Muscle of leg (tissue), 11 donors: ENCODE measurements around the gene ECM1. TPM values are rescaled to one million over a fixed set of nuclear protein-coding genes. Genes with fewer than 3 reads are reported as not detected.

Source experiments
- DNase-seq: peaks from one replicate; pipeline ENCODE4 v3.0.0; 2013
- H3K27ac ChIP-seq: one replicate; pipeline ENCODE4 v1.5.1; 2013; ENCODE audit warnings: mild to moderate bottlenecking, low read length, control low read depth
- H3K27me3 ChIP-seq: one replicate; pipeline ENCODE4 v1.6.1; 2013; ENCODE audit warnings: low read length; ENCODE audit not compliant: control insufficient read depth, insufficient read depth
- H3K36me3 ChIP-seq: one replicate; pipeline ENCODE4 v1.6.1; 2013; ENCODE audit warnings: low read length; ENCODE audit not compliant: control insufficient read depth, insufficient read depth
- H3K4me1 ChIP-seq: one replicate; pipeline ENCODE4 v1.6.1; 2013; ENCODE audit warnings: low read length; ENCODE audit not compliant: control insufficient read depth, insufficient read depth
- H3K4me3 ChIP-seq: one replicate; pipeline ENCODE4 v1.5.1; 2013; ENCODE audit warnings: low read length, control low read depth
- H3K9me3 ChIP-seq: replicated peaks from 2 replicates; pipeline ENCODE4 v1.6.1; 2013; ENCODE audit warnings: low read depth, low read length; ENCODE audit not compliant: control insufficient read depth
- WGBS: methylation state at CpG from one replicate; pipeline ENCODE4 v1.1.5; 2013; ENCODE audit warnings: missing lambda C conversion rate; ENCODE audit not compliant: insufficient coverage; 5-methylcytosine and 5-hydroxymethylcytosine counted together
- polyA plus RNA-seq, 8 donors: library from polyadenylated mRNA; unstranded; fragments of 120-200 nt; gene quantifications; one replicate each; pipeline versions ENCODE4 v1.2.1 to v1.2.3, GENCODE V29; 2013; ENCODE audit warnings: inconsistent platforms in 1 of 8, low replicate concordance in 1 of 8; ENCODE audit not compliant: insufficient read length in 8 of 8, insufficient read depth in 1 of 8
- total RNA-seq: library from RNA; stranded (reverse); fragments of 120-200 nt; gene quantifications from one replicate; pipeline ENCODE4 v1.2.4, GENCODE V29; 2013

Gene ECM1
- total and polyA plus RNA-seq, 9 donors, result 2.2 to 12.9 (median 3.8) TPM

GRCh38 chr1:150511551-150511950 is 3.6 kb downstream of the ECM1 start:
- WGBS, result 92% methylated on average over 12 of the region's 12 CpGs
- DNase-seq, result no peak
- H3K4me3 ChIP-seq, result no peak overlapping the region
- peaks cover 36% of the 10 kb centered on the region for H3K4me1 ChIP-seq
- H3K27ac ChIP-seq, result no peak overlapping the region
- peaks cover 24% of the 10 kb centered on the region for H3K36me3 ChIP-seq
- no peaks in the 10 kb centered on the region for H3K27me3 ChIP-seq
- H3K9me3 ChIP-seq, result no peaks in the 10 kb centered on the region

GRCh38 chr1:150511985-150512660 is 4.2 kb downstream of the ECM1 start:
- Histone ChIP-seq H3K27ac (no peak overlapping the region), H3K4me1 (peaks cover 36% of the 10 kb centered on the region), H3K36me3 (peaks cover 18% of the 10 kb centered on the region), H3K9me3 (no peaks in the 10 kb centered on the region), H3K27me3 (no peaks in the 10 kb centered on the region), H3K4me3 (no peak overlapping the region)
- DNase-seq, result no peak
- 90% methylated on average over 17 of the region's 17 CpGs for WGBS

- no peak overlapping the region for H3K27ac ChIP-seq
- no CpG with 5 or more reads among the region's 2 CpGs for WGBS
- DNase-seq, result no peak
These were observed 4.9 kb downstream of the ECM1 start for GRCh38 chr1:150512846-150513245.

DNA sequence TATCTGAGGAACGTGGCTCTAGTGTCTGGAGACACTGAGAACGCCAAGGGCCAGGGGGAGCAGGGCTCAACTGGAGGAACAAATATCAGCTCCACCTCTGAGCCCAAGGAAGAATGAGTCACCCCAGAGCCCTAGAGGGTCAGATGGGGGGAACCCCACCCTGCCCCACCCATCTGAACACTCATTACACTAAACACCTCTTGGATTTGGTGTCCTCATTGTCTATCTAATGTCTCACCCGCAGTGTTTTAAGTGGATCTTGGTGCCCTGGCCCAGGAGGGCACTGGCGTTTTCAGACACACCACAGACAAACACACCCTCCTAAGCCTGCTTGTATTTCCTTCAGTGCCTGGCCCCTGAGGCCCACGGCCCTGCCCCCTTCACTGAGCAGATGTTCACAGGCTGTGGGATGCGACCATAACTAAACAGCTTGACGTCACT is 5.5 kb downstream of the ECM1 start:
- no peaks in the 10 kb centered on the region for H3K27me3 ChIP-seq
- DNase-seq, result no peak
- H3K4me3 ChIP-seq, result no peak overlapping the region
- H3K4me1 ChIP-seq, result peaks cover 30% of the 10 kb centered on the region
- H3K36me3 ChIP-seq, result peaks cover 13% of the 10 kb centered on the region
- H3K27ac ChIP-seq, result no peak overlapping the region
- H3K9me3 ChIP-seq, result no peaks in the 10 kb centered on the region
- WGBS, result 53% methylated on average over 6 of the region's 7 CpGs

More at GRCh38 chr1:150512846-150513245, 4.9 kb downstream of the ECM1 start:
- H3K27me3 ChIP-seq, result no peaks in the 10 kb centered on the region
- H3K4me1 ChIP-seq, result peaks cover 35% of the 10 kb centered on the region
- no peak overlapping the region for H3K4me3 ChIP-seq
- H3K9me3 ChIP-seq, result no peaks in the 10 kb centered on the region
- peaks cover 18% of the 10 kb centered on the region for H3K36me3 ChIP-seq

- no peak for DNase-seq
- Histone ChIP-seq H3K9me3 (no peaks in the 10 kb centered on the region), H3K27me3 (no peaks in the 10 kb centered on the region), H3K27ac (no peak overlapping the region), H3K36me3 (peaks cover 11% of the 10 kb centered on the region), H3K4me1 (peaks cover 30% of the 10 kb centered on the region), H3K4me3 (no peak overlapping the region)
- 90% methylated on average over 9 of the region's 9 CpGs for WGBS
These were observed 6.4 kb downstream of the ECM1 start for GRCh38 chr1:150514260-150514659.

DNA sequence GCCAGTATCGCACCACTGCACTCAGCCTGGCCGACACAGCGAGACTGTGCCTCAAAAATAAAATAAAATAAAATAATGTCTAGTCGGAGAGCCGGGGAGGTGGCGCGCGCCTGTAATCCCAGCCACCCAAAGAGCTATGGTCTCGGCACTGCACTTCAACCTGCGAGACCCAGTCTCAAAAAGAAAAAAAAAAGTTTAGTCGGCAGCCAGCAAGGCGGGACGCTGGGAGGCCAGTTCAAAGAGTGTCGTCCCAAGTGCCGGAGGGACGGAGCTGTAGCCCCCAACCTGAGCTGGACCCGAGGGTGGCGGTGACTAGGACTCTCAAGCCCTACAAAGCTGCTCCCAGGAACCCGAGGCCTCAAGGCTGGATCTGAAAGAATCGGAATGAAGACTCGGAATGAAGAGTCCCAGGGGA is 7.0 kb downstream of the ECM1 start:
- H3K4me3 ChIP-seq, result peak overlapping the region; percentile 76
- H3K27me3 ChIP-seq, result no peaks in the 10 kb centered on the region
- H3K27ac ChIP-seq, result peak overlapping the region; percentile 93
- H3K9me3 ChIP-seq, result no peaks in the 10 kb centered on the region
- H3K4me1 ChIP-seq, result peaks cover 30% of the 10 kb centered on the region
- WGBS, result 15% methylated on average over 18 of the region's 21 CpGs
- no peak for DNase-seq
- H3K36me3 ChIP-seq, result peaks cover 11% of the 10 kb centered on the region

DNA sequence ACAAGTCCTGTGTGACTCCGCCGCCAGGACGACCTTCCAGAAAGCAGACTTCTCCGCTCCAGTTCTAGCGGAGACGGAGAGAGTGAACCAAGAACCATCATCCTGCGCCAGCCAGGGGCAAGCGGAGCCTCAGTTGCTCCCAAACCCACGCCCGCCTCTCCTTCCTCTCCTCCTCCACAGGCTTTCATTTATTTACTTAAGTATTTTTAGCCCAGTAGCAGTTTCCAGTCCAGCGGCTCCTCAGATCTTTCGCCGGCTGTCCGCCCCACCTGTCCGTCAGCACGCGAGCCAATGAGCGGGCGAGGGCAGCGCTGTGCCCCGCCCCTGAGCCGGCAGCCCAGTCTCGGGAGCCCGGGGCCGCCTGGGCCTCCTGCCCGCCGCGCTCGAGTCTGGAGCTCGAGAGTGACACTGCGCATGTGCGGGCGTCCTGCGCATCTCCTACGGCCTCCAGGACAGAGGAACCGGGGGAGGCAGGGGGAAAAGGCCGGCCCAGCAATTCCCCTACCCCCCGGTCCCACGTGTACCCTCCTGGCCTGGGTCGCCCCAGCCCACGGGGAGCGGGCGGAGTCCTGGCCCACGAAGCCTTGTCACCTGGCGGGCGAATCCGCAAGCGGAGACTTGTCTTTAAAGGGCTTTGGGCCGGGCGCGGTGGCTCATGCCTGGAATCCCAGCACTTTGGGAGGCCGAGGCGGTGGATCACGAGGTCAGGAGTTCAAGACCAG is 7.6 kb downstream of the ECM1 start, which contains the start of gene FALEC:
Gene FALEC, plus strand, starts transcription at position 425 of the 722 bp plus-strand sequence.
- WGBS, result 0% methylated on average over 45 of the region's 54 CpGs
- peak within 1 kb of the TSS; percentile 93 for H3K27ac ChIP-seq
- H3K9me3 ChIP-seq, result no peaks in the 10 kb centered on the region
- peaks cover 11% of the 10 kb centered on the region for H3K36me3 ChIP-seq
- peak; percentile 98 for DNase-seq
- peaks cover 30% of the 10 kb centered on the region for H3K4me1 ChIP-seq
- H3K27me3 ChIP-seq, result no peaks in the 10 kb centered on the region
- H3K4me3 ChIP-seq, result peak within 1 kb of the TSS; percentile 76

- peaks cover 5% of the 10 kb centered on the region for H3K36me3 ChIP-seq
- WGBS, result 3% methylated on average over 11 of the region's 19 CpGs
- H3K4me1 ChIP-seq, result peaks cover 30% of the 10 kb centered on the region
- peak overlapping the region; percentile 76 for H3K4me3 ChIP-seq
- H3K27ac ChIP-seq, result peak overlapping the region; percentile 72
- H3K27me3 ChIP-seq, result no peaks in the 10 kb centered on the region
- peak; percentile 56 for DNase-seq
- H3K9me3 ChIP-seq, result no peaks in the 10 kb centered on the region
These were observed 8.2 kb downstream of the ECM1 start for GRCh38 chr1:150516050-150516591.

DNA sequence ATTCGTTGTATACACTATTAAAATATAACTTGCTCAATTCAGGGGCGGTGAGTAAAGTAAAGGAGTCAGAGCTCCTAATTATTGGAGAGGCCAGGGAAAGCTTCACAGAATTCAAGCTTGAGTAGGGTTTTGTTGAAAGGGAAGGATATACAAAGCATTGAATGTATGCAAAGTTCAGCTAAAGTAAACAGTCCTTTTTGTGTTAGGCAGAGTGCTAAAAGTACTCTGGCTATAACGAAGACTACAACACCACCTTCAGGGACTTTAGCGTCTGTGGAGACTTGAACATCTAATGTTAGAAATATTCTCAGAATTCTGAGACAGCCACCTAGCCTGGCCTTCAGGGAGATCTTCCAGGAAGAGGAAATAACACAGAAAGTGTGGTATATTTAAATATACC is 8.7 kb downstream of the ECM1 start:
- Histone ChIP-seq H3K27ac (peak overlapping the region; percentile 51), H3K36me3 (peaks cover under 1% of the 10 kb centered on the region), H3K4me3 (no peak overlapping the region), H3K9me3 (no peaks in the 10 kb centered on the region), H3K4me1 (peaks cover 30% of the 10 kb centered on the region), H3K27me3 (no peaks in the 10 kb centered on the region)
- DNase-seq, result no peak
- whole genome bisulfite sequencing, result no CpG with 5 or more reads among the region's 4 CpGs
